OCI-LY3 (cell line): ENCODE measurements around the gene ST7.

Source experiments
- H2AFZ ChIP-seq: fragments of 200-600, 300-600 bp; shearing (Covaris generic); 2 replicates; pipeline ENCODE4 v1.6.0; 2014; ENCODE audit warnings: antibody characterized with exemption, low read depth, low read length
- H3K27ac ChIP-seq: fragments of 200-600, 300-600 bp; sonication (generic); 2 replicates; pipeline ENCODE4 v1.5.1; 2014; ENCODE audit warnings: mild to moderate bottlenecking, low read length, moderate library complexity, mixed read lengths
- H3K27me3 ChIP-seq: fragments of 200-600, 300-600 bp; sonication (generic); 2 replicates; pipeline ENCODE4 v1.6.1; 2014; ENCODE audit warnings: low read depth, low read length, mixed read lengths
- H3K36me3 ChIP-seq: fragments of 200-600, 300-600 bp; sonication (generic); replicated peaks from 2 replicates; pipeline ENCODE3; 2014; ENCODE audit warnings: low read depth, low read length, mixed read lengths
- H3K4me1 ChIP-seq: fragments of 300-600, 200-600 bp; sonication (generic); 2 replicates; pipeline ENCODE4 v1.6.1; 2014; ENCODE audit warnings: low read length, mixed read lengths
- H3K4me2 ChIP-seq: fragments of 200-600, 300-600 bp; sonication (generic); 2 replicates; pipeline ENCODE4 v1.6.1; 2014; ENCODE audit warnings: low read length, mixed read lengths
- H3K4me3 ChIP-seq: fragments of 300-600, 200-600 bp; sonication (generic); 2 replicates; pipeline ENCODE4 v1.5.1; 2014; ENCODE audit warnings: antibody characterized with exemption, mild to moderate bottlenecking, low read length, moderate library complexity
- H3K79me2 ChIP-seq: fragments of 300-600, 200-600 bp; shearing (Covaris generic); 2 replicates; pipeline ENCODE4 v1.6.1; 2014; ENCODE audit warnings: mild to moderate bottlenecking, low read length, mixed read lengths
- H3K9ac ChIP-seq: fragments of 300-600, 200-600 bp; shearing (Covaris generic); 2 replicates; pipeline ENCODE4 v1.6.0; 2014; ENCODE audit warnings: mild to moderate bottlenecking, low read length, moderate library complexity
- H3K9me3 ChIP-seq: fragments of 200-600, 300-600 bp; shearing (Covaris generic); 2 replicates; pipeline ENCODE4 v1.6.1; 2014; ENCODE audit warnings: low read length, mixed read lengths; ENCODE audit not compliant: insufficient read depth
- H4K20me1 ChIP-seq: fragments of 200-600, 300-600 bp; sonication (generic); 2 replicates; pipeline ENCODE4 v1.6.1; 2016; ENCODE audit warnings: low read length, mixed read lengths; ENCODE audit not compliant: insufficient read depth
- EZH2phosphoT487 ChIP-seq: fragments of 200-600 bp; shearing (Covaris generic); IDR thresholded peaks from 2 replicates; pipeline ENCODE4 v1.6.1; 2018; ENCODE audit warnings: antibody characterized with exemption, mixed run types, low read depth
- TF ChIP-seq, protein P1 (sequence below): fragments of 200-600, 300-600 bp; sonication (generic); IDR thresholded peaks from 2 replicates; pipeline ENCODE4 v1.5.1; 2014; ENCODE audit warnings: antibody characterized with exemption, low read length, low read depth

ST7 gene

DNA sequence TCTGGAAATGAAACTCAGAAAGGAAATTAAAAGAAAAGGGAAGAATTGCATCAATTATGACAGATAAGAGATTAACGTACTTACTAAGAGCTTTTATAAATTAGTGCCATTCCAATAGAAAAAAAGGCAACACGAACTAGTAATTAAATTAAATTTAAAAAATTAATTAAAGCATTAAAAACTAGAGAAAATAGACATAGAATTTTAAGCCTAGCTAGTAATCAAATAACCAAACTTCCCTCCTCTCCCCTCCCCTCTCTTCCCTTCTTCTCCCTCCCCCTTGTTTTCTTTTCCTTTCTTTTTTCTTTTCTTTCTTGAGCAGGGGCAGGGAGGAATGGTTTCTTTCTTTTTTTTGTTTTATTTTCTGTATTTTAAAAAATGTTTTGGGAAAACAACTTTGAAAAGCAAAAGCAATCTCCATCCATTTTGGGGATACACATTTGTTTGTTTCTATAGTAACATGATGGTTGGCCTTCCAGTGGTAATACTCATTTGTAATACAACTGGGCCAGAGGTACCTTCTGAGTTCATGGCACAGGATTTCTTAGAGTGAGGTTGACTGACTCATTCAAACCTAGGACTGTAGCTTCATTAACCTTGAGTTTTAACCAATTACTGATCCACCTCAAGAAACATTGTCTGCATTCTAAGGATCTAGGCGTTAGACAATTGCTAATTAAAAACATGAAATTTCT is 132.6 kb downstream of the ST7 start:
- H3K4me2 ChIP-seq, result no peak overlapping the region
- no peak overlapping the region for H3K9ac ChIP-seq
- H3K27me3 ChIP-seq, result no peaks in the 10 kb centered on the region
- peaks cover 83% of the 10 kb centered on the region for H4K20me1 ChIP-seq
- H3K27ac ChIP-seq, result no peak overlapping the region
- no peak overlapping the region for H3K4me3 ChIP-seq
- no peak for TF ChIP-seq EZH2phosphoT487
- TF ChIP-seq, protein P1, sequence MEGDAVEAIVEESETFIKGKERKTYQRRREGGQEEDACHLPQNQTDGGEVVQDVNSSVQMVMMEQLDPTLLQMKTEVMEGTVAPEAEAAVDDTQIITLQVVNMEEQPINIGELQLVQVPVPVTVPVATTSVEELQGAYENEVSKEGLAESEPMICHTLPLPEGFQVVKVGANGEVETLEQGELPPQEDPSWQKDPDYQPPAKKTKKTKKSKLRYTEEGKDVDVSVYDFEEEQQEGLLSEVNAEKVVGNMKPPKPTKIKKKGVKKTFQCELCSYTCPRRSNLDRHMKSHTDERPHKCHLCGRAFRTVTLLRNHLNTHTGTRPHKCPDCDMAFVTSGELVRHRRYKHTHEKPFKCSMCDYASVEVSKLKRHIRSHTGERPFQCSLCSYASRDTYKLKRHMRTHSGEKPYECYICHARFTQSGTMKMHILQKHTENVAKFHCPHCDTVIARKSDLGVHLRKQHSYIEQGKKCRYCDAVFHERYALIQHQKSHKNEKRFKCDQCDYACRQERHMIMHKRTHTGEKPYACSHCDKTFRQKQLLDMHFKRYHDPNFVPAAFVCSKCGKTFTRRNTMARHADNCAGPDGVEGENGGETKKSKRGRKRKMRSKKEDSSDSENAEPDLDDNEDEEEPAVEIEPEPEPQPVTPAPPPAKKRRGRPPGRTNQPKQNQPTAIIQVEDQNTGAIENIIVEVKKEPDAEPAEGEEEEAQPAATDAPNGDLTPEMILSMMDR, result no peak
- no peak overlapping the region for H2AFZ ChIP-seq
- H3K9me3 ChIP-seq, result no peaks in the 10 kb centered on the region
- H3K4me1 ChIP-seq, result peaks cover 20% of the 10 kb centered on the region
- peaks cover 71% of the 10 kb centered on the region for H3K79me2 ChIP-seq
- H3K36me3 ChIP-seq, result no peaks in the 10 kb centered on the region

DNA sequence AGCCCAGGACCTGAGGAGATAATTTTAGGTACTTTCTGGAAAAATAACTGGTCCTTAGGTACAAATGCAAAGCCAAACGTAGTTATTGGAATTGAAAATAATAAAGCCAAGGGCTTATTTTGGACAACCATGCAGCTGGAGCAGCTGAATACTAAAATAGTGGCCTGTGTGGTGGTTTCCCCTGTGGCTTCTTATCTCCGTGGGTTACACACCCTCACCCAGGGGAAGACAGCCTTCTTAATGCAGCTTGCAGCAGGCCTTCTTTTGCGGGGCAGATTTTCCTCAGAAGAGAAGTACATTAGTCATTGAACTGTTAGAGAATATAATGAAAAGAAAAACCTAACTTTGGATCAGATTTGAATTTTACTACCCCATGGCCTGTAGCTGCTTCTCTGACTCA is 133.5 kb downstream of the ST7 start:
- Histone ChIP-seq H3K9me3 (no peaks in the 10 kb centered on the region), H3K4me1 (peaks cover 23% of the 10 kb centered on the region), H3K27ac (no peak overlapping the region), H3K4me3 (no peak overlapping the region), H4K20me1 (peaks cover 85% of the 10 kb centered on the region), H2AFZ (no peak overlapping the region), H3K36me3 (no peaks in the 10 kb centered on the region), H3K79me2 (peaks cover 76% of the 10 kb centered on the region), H3K4me2 (no peak overlapping the region), H3K27me3 (no peaks in the 10 kb centered on the region), H3K9ac (no peak overlapping the region)
- TF ChIP-seq, protein P1, result no peak
- no peak for TF ChIP-seq EZH2phosphoT487

DNA sequence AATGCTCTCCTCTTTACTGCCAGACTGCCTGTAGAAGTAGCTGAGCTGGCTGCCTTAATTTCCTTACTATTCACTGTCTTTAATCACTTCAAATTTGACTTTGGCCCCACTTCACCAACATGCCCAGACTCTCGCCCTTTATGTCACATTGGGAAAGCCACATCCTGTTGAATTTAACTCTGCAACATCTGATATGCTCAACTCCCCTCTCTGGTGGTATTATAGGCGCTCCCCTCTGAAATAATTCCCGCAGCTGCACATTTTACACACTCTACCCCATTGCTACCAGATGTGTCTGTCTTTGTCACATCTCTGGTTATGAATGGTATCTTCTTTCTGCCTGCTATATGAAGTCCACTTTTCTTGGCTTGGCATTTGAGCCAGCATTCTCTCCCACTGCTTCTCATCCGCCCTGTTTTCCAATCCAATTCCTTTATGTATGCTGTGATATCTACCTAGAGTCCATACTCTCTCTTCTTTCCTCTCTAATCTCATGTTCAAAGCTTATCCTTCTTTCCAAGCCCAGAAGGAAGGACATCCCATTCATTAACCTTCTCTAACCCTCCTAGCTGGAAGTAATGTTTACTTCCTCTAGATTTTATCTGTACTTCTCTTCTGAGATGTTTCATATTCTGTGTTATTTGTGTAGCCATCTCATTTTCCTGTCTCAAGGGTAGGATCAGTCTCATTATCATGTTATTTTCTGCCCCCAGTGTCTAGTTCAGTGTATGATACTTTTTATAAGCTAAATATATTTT is 134.5 kb downstream of the ST7 start:
- no peak overlapping the region for H3K4me2 ChIP-seq
- H4K20me1 ChIP-seq, result peaks cover 82% of the 10 kb centered on the region
- no peak overlapping the region for H3K4me3 ChIP-seq
- H3K36me3 ChIP-seq, result no peaks in the 10 kb centered on the region
- H3K4me1 ChIP-seq, result peaks cover 23% of the 10 kb centered on the region
- H3K9me3 ChIP-seq, result no peaks in the 10 kb centered on the region
- H3K79me2 ChIP-seq, result peaks cover 74% of the 10 kb centered on the region
- no peaks in the 10 kb centered on the region for H3K27me3 ChIP-seq
- no peak for TF ChIP-seq EZH2phosphoT487
- TF ChIP-seq, protein P1, result no peak
- no peak overlapping the region for H3K9ac ChIP-seq
- H2AFZ ChIP-seq, result no peak overlapping the region
- H3K27ac ChIP-seq, result no peak overlapping the region

- H3K79me2 ChIP-seq, result peaks cover 80% of the 10 kb centered on the region
- no peak overlapping the region for H3K9ac ChIP-seq
- H3K4me2 ChIP-seq, result no peak overlapping the region
- no peak overlapping the region for H3K27ac ChIP-seq
- peaks cover 90% of the 10 kb centered on the region for H4K20me1 ChIP-seq
- no peak overlapping the region for H3K4me3 ChIP-seq
- H3K9me3 ChIP-seq, result no peaks in the 10 kb centered on the region
- peaks cover 23% of the 10 kb centered on the region for H3K4me1 ChIP-seq
- no peaks in the 10 kb centered on the region for H3K36me3 ChIP-seq
- no peaks in the 10 kb centered on the region for H3K27me3 ChIP-seq
- no peak for TF ChIP-seq EZH2phosphoT487
- TF ChIP-seq, protein P1, result no peak
- H2AFZ ChIP-seq, result no peak overlapping the region
These were observed 135.4 kb downstream of the ST7 start for GRCh38 chr7:117088623-117089194.
